Choroid plexus epithelial cell (primary cell): ENCODE data around the gene FAM78A.

Source experiments
- DNase-seq: peaks from one replicate; pipeline ENCODE4 v3.0.0-alpha.2; 2010; ENCODE audit warnings: low read depth
- H3K4me3 ChIP-seq: 2 replicates; pipeline ENCODE4 v1.5.1; 2011; ENCODE audit warnings: low read depth, mild to moderate bottlenecking, control low read depth, low read length, moderate library complexity
- CTCF ChIP-seq: conservative IDR thresholded peaks from 2 replicates; pipeline ENCODE4 v1.5.1; 2011; ENCODE audit warnings: low read depth, mild to moderate bottlenecking, control low read depth, inconsistent platforms, low read length, moderate library complexity

Gene FAM78A

GRCh38 chr9:131240047-131240921 is 36.0 kb downstream of the FAM78A start:
- H3K4me3 ChIP-seq: no peak overlapping the region
- no peak for TF ChIP-seq CTCF
- DNase-seq: no peak

- TF ChIP-seq CTCF: no peak
These were observed 36.9 kb downstream of the FAM78A start for GRCh38 chr9:131239161-131239975.

GRCh38 chr9:131238402-131239021 is 37.8 kb downstream of the FAM78A start:
- H3K4me3 ChIP-seq: no peak overlapping the region

More at GRCh38 chr9:131239161-131239975, 36.9 kb downstream of the FAM78A start:
- no peak for DNase-seq
- H3K4me3 ChIP-seq: no peak overlapping the region

GRCh38 chr9:131237931-131238401 is 38.3 kb downstream of the FAM78A start:
- no peak overlapping the region for H3K4me3 ChIP-seq
- peak; percentile 88 for DNase-seq
- TF ChIP-seq CTCF: no peak

More at GRCh38 chr9:131238402-131239021, 37.8 kb downstream of the FAM78A start:
- no peak for TF ChIP-seq CTCF
- peak; percentile 44 for DNase-seq

- no peak for TF ChIP-seq CTCF
- no peak for DNase-seq
- no peak overlapping the region for H3K4me3 ChIP-seq
These were observed 39.0 kb downstream of the FAM78A start for GRCh38 chr9:131237291-131237690.

GRCh38 chr9:131236761-131237160 is 39.5 kb downstream of the FAM78A start:
- no peak for TF ChIP-seq CTCF
- no peak overlapping the region for H3K4me3 ChIP-seq
- no peak for DNase-seq
